HCT116 (cell line): ENCODE results near the gene MAP2K1. TPM values are rescaled to one million over a fixed set of nuclear protein-coding genes. Genes with fewer than 3 reads are reported as not detected.

Experiments
- ATAC-seq: fragments of 200-7000 bp; cut with Tn5 transposase; 2 replicates; pipeline ENCODE4 v1.9.1; 2020; ENCODE audit warnings: mild to moderate bottlenecking, moderate library complexity
- BruUV-seq: library from RNA; stranded (reverse); fragments of 400-500 nt; replicated peaks from 2 replicates; lab custom pipeline; 2021; lab: Mats Ljungman, UMichigan
- CTCF ChIA-PET: fragments of 300-600 bp; sonication (Branson Sonifier 250); formaldehyde crosslinking; loops from one replicate; lab custom pipeline; 2021; ENCODE audit warnings: antibody characterized with exemption; lab: Charles Lee
- POLR2A ChIA-PET: fragments of 300-600, 350-600 bp; sonication (Branson Sonifier 250); formaldehyde crosslinking; loops from one replicate; lab custom pipeline; 2021; ENCODE audit warnings: antibody characterized with exemption; lab: Charles Lee
- RAD21 ChIA-PET, 2 experiments: fragments of 300-600 bp; sonication (Branson Sonifier 250); formaldehyde crosslinking; loops; one replicate each; lab custom pipeline; 2023; ENCODE audit warnings: low total read pairs in 2 of 2; ENCODE audit not compliant: uncharacterized antibody in 2 of 2, unreplicated experiment in 2 of 2, low non-redundant PET in 1 of 2; lab: Charles Lee
- DNase-seq: peaks from one replicate; pipeline ENCODE4 v3.0.0-alpha.2; 2010; ENCODE audit warnings: low read depth, low spot score
- H2AFZ ChIP-seq: fragments of 200-600 bp; shearing (Covaris generic), sonication (generic); 2 replicates; pipeline ENCODE4 v1.6.1; 2017; ENCODE audit warnings: low read depth, mixed run types, mixed read lengths, antibody characterized with exemption, low read length; ENCODE audit not compliant: poor library complexity, severe bottlenecking
- H3K27ac ChIP-seq: 2 replicates; pipeline ENCODE4 v1.5.1; 2012; ENCODE audit warnings: low read depth, low read length
- H3K27me3 ChIP-seq: fragments of 200-600 bp; sonication (generic); 2 replicates; pipeline ENCODE4 v1.6.1; 2016; ENCODE audit warnings: mixed run types, low read length, mixed read lengths; ENCODE audit not compliant: insufficient read depth
- H3K36me3 ChIP-seq, 2 experiments: fragments of 200-500 bp in 1 of 2; fragments of 200-600 bp in 1 of 2; sonication (Bioruptor generic) in 1 of 2; sonication (generic) in 1 of 2; 2 replicates each; pipeline versions ENCODE4 v1.5.1 to v1.6.1; 2014 to 2016; ENCODE audit warnings: low read length in 2 of 2, inconsistent platforms in 1 of 2, mixed read lengths in 1 of 2, mixed run types in 1 of 2; ENCODE audit not compliant: insufficient read depth in 2 of 2, control insufficient read depth in 1 of 2
- H3K4me1 ChIP-seq, 2 experiments: fragments of 200-600 bp in 1 of 2; sonication (generic) in 1 of 2; 2 replicates each; pipeline versions ENCODE4 v1.5.1 to v1.6.1; 2012 to 2017; ENCODE audit warnings: low read length in 2 of 2, inconsistent platforms in 1 of 2, mild to moderate bottlenecking in 1 of 2, mixed read lengths in 1 of 2, mixed run types in 1 of 2, moderate library complexity in 1 of 2; ENCODE audit not compliant: insufficient read depth in 2 of 2, control insufficient read depth in 1 of 2
- H3K4me2 ChIP-seq: fragments of 200-600 bp; sonication (generic); 2 replicates; pipeline ENCODE4 v1.6.1; 2017; ENCODE audit warnings: mixed run types, low read length, mixed read lengths
- H3K4me3 ChIP-seq, 2 experiments: fragments of 200-600 bp in 1 of 2; sonication (generic) in 1 of 2; replicated peaks in 1 of 2; 2 replicates each; pipeline ENCODE4 v1.5.1; 2011 to 2016; ENCODE audit warnings: low read length in 2 of 2, control low read depth in 1 of 2, low read depth in 1 of 2, mild to moderate bottlenecking in 1 of 2, mixed read lengths in 1 of 2, mixed run types in 1 of 2
- H3K79me2 ChIP-seq: fragments of 200-600 bp; sonication (generic); 2 replicates; pipeline ENCODE4 v1.6.1; 2017; ENCODE audit warnings: mild to moderate bottlenecking, mixed run types, low read length, moderate library complexity, mixed read lengths; ENCODE audit not compliant: insufficient read depth
- H3K9ac ChIP-seq: fragments of 200-600 bp; sonication (generic); 2 replicates; pipeline ENCODE4 v1.6.1; 2016; ENCODE audit warnings: low read length, mixed read lengths
- H3K9me2 ChIP-seq: fragments of 200-600 bp; sonication (generic), shearing (Covaris generic); 2 replicates; pipeline ENCODE4 v1.6.1; 2017; ENCODE audit warnings: mixed run types, mild to moderate bottlenecking, moderate library complexity; ENCODE audit not compliant: insufficient read depth
- H3K9me3 ChIP-seq, 2 experiments: fragments of 200-500 bp in 1 of 2; fragments of 200-600 bp in 1 of 2; sonication (Bioruptor generic) in 1 of 2; sonication (generic) in 1 of 2; 2 replicates each; pipeline ENCODE4 v1.6.1; 2014 to 2017; ENCODE audit warnings: low read length in 2 of 2, mixed read lengths in 2 of 2, inconsistent platforms in 1 of 2, low read depth in 1 of 2, mild to moderate bottlenecking in 1 of 2, mixed run types in 1 of 2, moderate library complexity in 1 of 2; ENCODE audit not compliant: control insufficient read depth in 1 of 2, insufficient read depth in 1 of 2
- H4K20me1 ChIP-seq: fragments of 200-600 bp; sonication (generic), shearing (Covaris generic); 2 replicates; pipeline ENCODE4 v1.6.1; 2017; ENCODE audit warnings: mixed run types, mild to moderate bottlenecking, moderate library complexity; ENCODE audit not compliant: insufficient read depth
- ATF3 ChIP-seq: IDR thresholded peaks from 2 replicates; pipeline ENCODE4 v1.6.1; 2012
- CBX3 ChIP-seq: IDR thresholded peaks from 2 replicates; pipeline ENCODE4 v1.6.1; 2012; ENCODE audit warnings: low read depth
- CEBPB ChIP-seq: IDR thresholded peaks from 2 replicates; pipeline ENCODE4 v1.6.1; 2012; ENCODE audit warnings: low read depth
- EZH2 ChIP-seq: fragments of 200-600 bp; sonication (generic); IDR thresholded peaks from 2 replicates; pipeline ENCODE4 v1.6.1; 2017; ENCODE audit warnings: antibody characterized with exemption, mixed run types
- FOSL1 ChIP-seq: IDR thresholded peaks from 2 replicates; pipeline ENCODE4 v1.6.1; 2012; ENCODE audit warnings: low read depth
- JUND ChIP-seq: IDR thresholded peaks from 2 replicates; pipeline ENCODE4 v1.6.1; 2012
- MAX ChIP-seq: IDR thresholded peaks from 2 replicates; pipeline ENCODE4 v1.6.1; 2012
- POLR2A ChIP-seq: IDR thresholded peaks from 2 replicates; pipeline ENCODE4 v1.7.0; 2011; ENCODE audit warnings: borderline replicate concordance; ENCODE audit not compliant: insufficient read depth, insufficient read length; ENCODE audit errors: extremely low read depth
- RAD21 ChIP-seq: IDR thresholded peaks from 2 replicates; pipeline ENCODE4 v1.6.1; 2012; ENCODE audit warnings: low read depth, mild to moderate bottlenecking
- SIN3A ChIP-seq: IDR thresholded peaks from 2 replicates; pipeline ENCODE4 v1.6.1; 2012; ENCODE audit warnings: low read depth
- SP1 ChIP-seq: IDR thresholded peaks from 2 replicates; pipeline ENCODE4 v1.6.1; 2012; ENCODE audit warnings: low read depth
- SRF ChIP-seq: IDR thresholded peaks from 2 replicates; pipeline ENCODE4 v1.6.1; 2012; ENCODE audit warnings: low read depth
- ZBTB33 ChIP-seq: IDR thresholded peaks from 2 replicates; pipeline ENCODE4 v1.6.1; 2011; ENCODE audit warnings: mild to moderate bottlenecking, low read length, moderate library complexity; ENCODE audit not compliant: insufficient replicate concordance; ENCODE audit errors: extremely low read depth
- ZFX ChIP-seq: fragments of 450-650 bp; IDR thresholded peaks from 2 replicates; pipeline ENCODE4 v1.6.1; 2017
- ZNF274 ChIP-seq: fragments of 200-500 bp; sonication (Bioruptor generic); IDR thresholded peaks from 2 replicates; pipeline ENCODE4 v1.6.1; 2014; ENCODE audit warnings: mild to moderate bottlenecking, low read depth, low read length, inconsistent platforms
- intact Hi-C: fragments of 100-400 bp; cut with micrococcal nuclease; formaldehyde crosslinking; loops from 2 replicates; pipeline ENCODE4 v1.10.0; 2022
- total RNA-seq: library from RNA; stranded (reverse); gene quantifications from one replicate; pipeline ENCODE4 v1.2.1, GENCODE V29; 2021; ENCODE audit not compliant: unreplicated experiment
- TF ChIP-seq, protein P1 (sequence below), 3 experiments: fragments of 200-600 bp in 1 of 3; sonication (generic) in 1 of 3; IDR thresholded peaks in 2 of 3; conservative IDR thresholded peaks in 1 of 3; 2 replicates each; pipeline ENCODE4 v1.5.1; 2012 to 2017; ENCODE audit warnings: low read depth in 2 of 3, low read length in 2 of 3, antibody characterized with exemption in 1 of 3, borderline replicate concordance in 1 of 3, control low read depth in 1 of 3, mild to moderate bottlenecking in 1 of 3, mixed read lengths in 1 of 3, mixed run types in 1 of 3, moderate library complexity in 1 of 3; ENCODE audit not compliant: insufficient read depth in 1 of 3

MAP2K1 gene
- total RNA-seq, 1 experiment from 2014 or later = 52.3 TPM

DNA sequence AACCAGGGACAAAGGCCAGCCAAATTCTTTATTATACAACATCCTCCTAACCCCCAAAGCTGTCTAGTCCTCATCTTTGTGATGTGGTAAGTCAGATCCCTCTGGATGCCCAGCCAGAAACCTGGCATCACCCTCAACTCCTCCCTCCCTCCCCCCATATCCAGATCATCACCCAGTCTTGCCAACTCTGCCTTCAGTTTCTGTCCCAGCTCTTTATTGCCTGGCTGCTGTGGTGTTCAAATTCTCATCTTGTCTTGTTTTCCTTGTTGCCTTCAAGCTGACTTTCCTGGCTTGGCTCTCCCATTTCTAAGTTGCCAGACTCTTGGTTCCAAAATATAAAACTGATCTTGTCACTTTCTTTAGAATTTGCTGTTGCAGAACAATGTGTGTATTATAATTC is 28.6 kb downstream of the MAP2K1 start:
- Histone ChIP-seq H3K36me3 (0 out of 4 replicates have a peak, but pooled peaks cover 0 to 5% of the 10 kb centered on the region in 2 experiments), H3K27ac (no peak overlapping the region), H3K4me3 (no peak overlapping the region), H3K9me3 (peaks cover 0 to 7% of the 10 kb centered on the region in 2 experiments; a peak in 2 of 4 replicates), H3K4me2 (no peak overlapping the region), H3K27me3 (no peaks in the 10 kb centered on the region), H4K20me1 (0 out of 2 replicates have a peak, but pooled peaks cover 2% of the 10 kb centered on the region), H2AFZ (no peak overlapping the region), H3K79me2 (peaks cover 83% of the 10 kb centered on the region), H3K9me2 (no peaks in the 10 kb centered on the region), H3K4me1 (no peaks in the 10 kb centered on the region), H3K9ac (no peak overlapping the region)
- DNase-seq (no peak), ATAC-seq (no peak)
- intact Hi-C loops = no loop called here
- ChIA-PET POLR2A (no interaction called here), CTCF (no interaction called here), RAD21 (no interaction called here)
- no peak for TF ChIP-seq SRF
- no peak for TF ChIP-seq MAX
- no peak for TF ChIP-seq CEBPB
- TF ChIP-seq CBX3 = no peak
- TF ChIP-seq POLR2A = no peak
- TF ChIP-seq RAD21 = no peak
- TF ChIP-seq ZBTB33 = no peak
- TF ChIP-seq, protein P1, sequence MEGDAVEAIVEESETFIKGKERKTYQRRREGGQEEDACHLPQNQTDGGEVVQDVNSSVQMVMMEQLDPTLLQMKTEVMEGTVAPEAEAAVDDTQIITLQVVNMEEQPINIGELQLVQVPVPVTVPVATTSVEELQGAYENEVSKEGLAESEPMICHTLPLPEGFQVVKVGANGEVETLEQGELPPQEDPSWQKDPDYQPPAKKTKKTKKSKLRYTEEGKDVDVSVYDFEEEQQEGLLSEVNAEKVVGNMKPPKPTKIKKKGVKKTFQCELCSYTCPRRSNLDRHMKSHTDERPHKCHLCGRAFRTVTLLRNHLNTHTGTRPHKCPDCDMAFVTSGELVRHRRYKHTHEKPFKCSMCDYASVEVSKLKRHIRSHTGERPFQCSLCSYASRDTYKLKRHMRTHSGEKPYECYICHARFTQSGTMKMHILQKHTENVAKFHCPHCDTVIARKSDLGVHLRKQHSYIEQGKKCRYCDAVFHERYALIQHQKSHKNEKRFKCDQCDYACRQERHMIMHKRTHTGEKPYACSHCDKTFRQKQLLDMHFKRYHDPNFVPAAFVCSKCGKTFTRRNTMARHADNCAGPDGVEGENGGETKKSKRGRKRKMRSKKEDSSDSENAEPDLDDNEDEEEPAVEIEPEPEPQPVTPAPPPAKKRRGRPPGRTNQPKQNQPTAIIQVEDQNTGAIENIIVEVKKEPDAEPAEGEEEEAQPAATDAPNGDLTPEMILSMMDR (IDR thresholded peaks at IDR 0.05 in 2 of 3, conservative IDR thresholded peaks at IDR 0.05 in 1 of 3; ENCODE audit: borderline replicate concordance in 1 of 3, insufficient read depth in 1 of 3, low read depth in 2 of 3, low read length in 2 of 3) = no peak
- no peak for TF ChIP-seq ZNF274
- TF ChIP-seq EZH2 = no peak
- TF ChIP-seq SP1 = no peak
- no peak for TF ChIP-seq SIN3A
- no peak for TF ChIP-seq ATF3
- no peak for TF ChIP-seq JUND
- no peak for TF ChIP-seq ZFX
- TF ChIP-seq FOSL1 = no peak
- no TSS peak for BruUV-seq
